HepG2 (cell line): ENCODE data around the gene LIMCH1. TPM values are rescaled to one million over a fixed set of nuclear protein-coding genes. Genes with fewer than 3 reads are reported as not detected.

Experiments used
- ATAC-seq: fragments of 200-7000 bp; cut with Tn5 transposase; 3 replicates; pipeline ENCODE4 v1.9.1; 2020; ENCODE audit warnings: mild to moderate bottlenecking, moderate library complexity
- BruUV-seq: library from RNA; stranded (reverse); fragments of 400-500 nt; replicated peaks from 2 replicates; lab custom pipeline; 2021; lab: Mats Ljungman, UMichigan
- CTCF ChIA-PET: fragments of 300-600 bp; formaldehyde crosslinking; extraction: SDS; loops from one replicate; lab custom pipeline; 2021; ENCODE audit warnings: low total read pairs, inconsistent platforms, low intra/inter-chr PET ratio; lab: Yijun Ruan, JAX
- POLR2A ChIA-PET: fragments of 350-600 bp; sonication (Branson Sonifier 250); formaldehyde crosslinking; loops from one replicate; lab custom pipeline; 2020; ENCODE audit warnings: antibody characterized with exemption, inconsistent platforms; lab: Yijun Ruan, JAX
- DNase-seq: peaks from one replicate; pipeline ENCODE4 v3.0.0-alpha.2; 2015; ENCODE audit warnings: low spot score
- FAIRE-seq: peaks from 3 replicates; lab custom pipeline; 2011; peaks lifted over from hg19 to GRCh38; lab: Jason Lieb, UNC
- H2AFZ ChIP-seq: one replicate; pipeline ENCODE4 v1.6.1; 2011; ENCODE audit warnings: low read length, inconsistent platforms
- H3K27ac ChIP-seq: fragments of 300-600 bp; 3 replicates; pipeline ENCODE4 v1.8.0; 2011; ENCODE audit warnings: mixed run types, mild to moderate bottlenecking, mixed read lengths, low read length, inconsistent platforms; ENCODE audit not compliant: insufficient read depth; ENCODE audit errors: extremely low read length
- H3K27me3 ChIP-seq, 2 experiments: fragments of 200-600 bp in 1 of 2; 2 replicates in 1 of 2; 3 replicates in 1 of 2; pipeline versions ENCODE4 v1.6.0 to v1.8.0; 2011; ENCODE audit warnings: low read length in 2 of 2, mild to moderate bottlenecking in 2 of 2, moderate library complexity in 2 of 2, inconsistent platforms in 1 of 2; ENCODE audit not compliant: insufficient read depth in 2 of 2, control insufficient read depth in 1 of 2
- H3K36me3 ChIP-seq, 2 experiments: fragments of 200-600 bp in 1 of 2; replicated peaks in 1 of 2; 2 replicates in 1 of 2; 3 replicates in 1 of 2; pipeline versions ENCODE4 v1.5.1 to v1.8.0; 2011; ENCODE audit warnings: low read length in 2 of 2, inconsistent platforms in 1 of 2; ENCODE audit not compliant: insufficient read depth in 2 of 2, control insufficient read depth in 1 of 2
- H3K4me1 ChIP-seq: 2 replicates; pipeline ENCODE4 v1.5.1; 2012; ENCODE audit warnings: low read length, inconsistent platforms; ENCODE audit not compliant: insufficient read depth
- H3K4me2 ChIP-seq: 2 replicates; pipeline ENCODE4 v1.6.0; 2011; ENCODE audit warnings: low read depth, low read length, inconsistent platforms
- H3K4me3 ChIP-seq, 3 experiments: fragments of 200-600 bp in 1 of 3; sonication (generic), shearing (Covaris generic) in 1 of 3; replicated peaks in 1 of 3; 2 replicates each; pipeline ENCODE4 v1.5.1; 2011 to 2016; ENCODE audit warnings: low read length in 3 of 3, inconsistent platforms in 2 of 3, low read depth in 2 of 3, mild to moderate bottlenecking in 2 of 3, control low read depth in 1 of 3, mixed read lengths in 1 of 3; ENCODE audit not compliant: insufficient read depth in 1 of 3
- H3K79me2 ChIP-seq: one replicate; pipeline ENCODE4 v1.6.1; 2011; ENCODE audit warnings: low read length, inconsistent platforms; ENCODE audit not compliant: insufficient read depth
- H3K9ac ChIP-seq: 2 replicates; pipeline ENCODE4 v1.6.0; 2011; ENCODE audit warnings: mild to moderate bottlenecking, low read depth, low read length, inconsistent platforms; ENCODE audit not compliant: insufficient read depth
- H3K9me3 ChIP-seq: 2 replicates; pipeline ENCODE4 v1.5.1; 2012; ENCODE audit warnings: mild to moderate bottlenecking, low read length
- H4K20me1 ChIP-seq: 2 replicates; pipeline ENCODE4 v1.6.0; 2011; ENCODE audit warnings: inconsistent platforms, mild to moderate bottlenecking, low read length, moderate library complexity; ENCODE audit not compliant: insufficient read depth
- CHD2 ChIP-seq: IDR thresholded peaks from 2 replicates; pipeline ENCODE4 v1.6.1; 2011; ENCODE audit warnings: low read depth, low read length, improper control_type of control experiment
- ETV6 ChIP-seq: sonication (generic); formaldehyde crosslinking; conservative IDR thresholded peaks from 2 replicates; pipeline ENCODE4 v1.4.0; 2020; ENCODE audit warnings: missing genetic modification reagents
- HCFC1 ChIP-seq: fragments of 150-350 bp; IDR thresholded peaks from 2 replicates; pipeline ENCODE4 v1.6.1; 2014; ENCODE audit warnings: low read depth, low read length
- RERE ChIP-seq: IDR thresholded peaks from 2 replicates; pipeline ENCODE4 v1.6.1; 2016; ENCODE audit warnings: low read depth, missing genetic modification reagents, missing compliant biosample characterization
- SALL1 ChIP-seq: sonication (generic); formaldehyde crosslinking; IDR thresholded peaks from 2 replicates; pipeline ENCODE4 v1.8.0; 2022; ENCODE audit warnings: mild to moderate bottlenecking, missing genetic modification reagents
- TAF1 ChIP-seq: sonication (generic); formaldehyde crosslinking; IDR thresholded peaks from 2 replicates; pipeline ENCODE4 v1.4.0; 2020; ENCODE audit warnings: missing genetic modification reagents
- ZBTB1 ChIP-seq: sonication (generic); formaldehyde crosslinking; IDR thresholded peaks from 2 replicates; pipeline ENCODE4 v1.4.0; 2020; ENCODE audit warnings: missing genetic modification reagents, borderline replicate concordance
- ZFP36 ChIP-seq: fragments of 150-350 bp; IDR thresholded peaks from 2 replicates; pipeline ENCODE4 v1.6.1; 2018; ENCODE audit warnings: borderline replicate concordance, low read length, low read depth; ENCODE audit not compliant: partially characterized antibody
- ZNF343 ChIP-seq: sonication (generic); formaldehyde crosslinking; IDR thresholded peaks from 2 replicates; pipeline ENCODE4 v1.4.0; 2020; ENCODE audit warnings: mild to moderate bottlenecking, missing genetic modification reagents
- ZNF761 ChIP-seq: sonication (generic); formaldehyde crosslinking; conservative IDR thresholded peaks from 2 replicates; pipeline ENCODE4 v1.4.0; 2020; ENCODE audit warnings: mild to moderate bottlenecking, missing genetic modification reagents
- ZSCAN9 ChIP-seq: IDR thresholded peaks from 2 replicates; pipeline ENCODE4 v1.6.1; 2016; ENCODE audit warnings: borderline replicate concordance
- WGBS: methylation state at CpG from one replicate; pipeline ENCODE4 v1.1.6; 2017; ENCODE audit warnings: low lambda C conversion rate; 5-methylcytosine and 5-hydroxymethylcytosine counted together
- in situ Hi-C: cut with HindIII; loops from 2 replicates; pipeline ENCODE4 v1.10.0; 2017; ENCODE audit warnings: low pct_unique_long_range_greater_than_20kb; ENCODE audit not compliant: extremely low pct_ligation_motif_present
- intact Hi-C: fragments of 100-400 bp; cut with micrococcal nuclease; formaldehyde crosslinking; loops from one replicate; pipeline ENCODE4 v1.10.0; 2022; ENCODE audit not compliant: unreplicated experiment
- polyA plus RNA-seq, 8 experiments: library from polyadenylated mRNA; depleted of rRNA in 3 of 8; stranded (reverse) in 7 of 8; unstranded in 1 of 8; fragments of >200 nt; fragmentation: Illumina TruSeq in 4 of 8; extraction: Trizol in 4 of 8; gene quantifications; 2 replicates each; pipeline versions ENCODE4 v1.2.1 to v1.2.3, GENCODE V29; 2011 to 2016; ENCODE audit warnings: low read depth in 4 of 8, missing spikeins in 1 of 8, mixed read lengths in 1 of 8; ENCODE audit not compliant: insufficient read depth in 1 of 8
- total RNA-seq, 5 experiments: library from RNA; depleted of rRNA; stranded (reverse); fragments of >200 nt; fragmentation: Illumina TruSeq; extraction: Trizol; gene quantifications; 2 replicates each; pipeline ENCODE4 v1.2.3, GENCODE V29; 2016; ENCODE audit warnings: low read depth in 1 of 5
- TF ChIP-seq, protein P1 (sequence below): sonication (generic); formaldehyde crosslinking; IDR thresholded peaks from 2 replicates; pipeline ENCODE4; 2020; ENCODE audit warnings: missing genetic modification reagents, mild to moderate bottlenecking, borderline replicate concordance

LIMCH1 gene
- total and polyA plus RNA-seq, 2 of the 13 experiments (the other 11 are each of a cell fraction or from before 2014, with no cell fraction given) = 0.04 TPM; not detected in 1

DNA sequence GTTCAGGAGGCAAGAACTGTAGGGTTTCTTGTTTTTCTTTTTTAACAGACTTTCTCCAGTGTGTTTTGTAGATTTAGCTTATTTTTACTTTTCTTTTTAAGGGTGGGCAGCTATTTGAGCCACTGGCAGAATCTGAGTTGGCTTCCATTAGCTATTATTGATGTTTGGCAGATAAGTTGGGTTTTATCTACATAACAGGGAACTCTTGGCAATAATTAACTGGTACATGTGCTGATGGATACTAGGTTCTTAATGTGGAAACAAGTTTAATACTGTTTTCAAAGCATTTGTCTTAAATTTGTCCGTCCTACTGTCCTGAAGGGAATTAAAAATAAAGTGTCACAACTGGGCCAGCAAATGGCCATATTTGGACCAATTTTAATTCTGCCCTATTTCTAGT lies 130.1 kb downstream of the LIMCH1 start:
- Histone ChIP-seq H3K4me2 (no peak overlapping the region), H3K79me2 (no peaks in the 10 kb centered on the region), H3K4me1 (no peaks in the 10 kb centered on the region), H2AFZ (no peak overlapping the region), H4K20me1 (no peaks in the 10 kb centered on the region), H3K4me3 (no peak overlapping the region), H3K36me3 (no peaks in the 10 kb centered on the region)
- no peak for ATAC-seq
- POLR2A ChIA-PET = no interaction called here
- WGBS = 0% methylated on average over 1 of the region's 1 CpG
- in situ Hi-C loops (no loop called here), intact Hi-C loops (no loop called here)
- no peak for FAIRE-seq
- no peak for DNase-seq
- TF ChIP-seq ZBTB1 = no peak
- TF ChIP-seq, all 625 proteins: peak for 0
- no TSS peak for BruUV-seq
- H3K27ac ChIP-seq = no peak overlapping the region
- no peak overlapping the region for H3K9ac ChIP-seq
- CTCF ChIA-PET = no interaction called here
- no peaks in the 10 kb centered on the region for H3K9me3 ChIP-seq
- H3K27me3 ChIP-seq = no peaks in the 10 kb centered on the region

DNA sequence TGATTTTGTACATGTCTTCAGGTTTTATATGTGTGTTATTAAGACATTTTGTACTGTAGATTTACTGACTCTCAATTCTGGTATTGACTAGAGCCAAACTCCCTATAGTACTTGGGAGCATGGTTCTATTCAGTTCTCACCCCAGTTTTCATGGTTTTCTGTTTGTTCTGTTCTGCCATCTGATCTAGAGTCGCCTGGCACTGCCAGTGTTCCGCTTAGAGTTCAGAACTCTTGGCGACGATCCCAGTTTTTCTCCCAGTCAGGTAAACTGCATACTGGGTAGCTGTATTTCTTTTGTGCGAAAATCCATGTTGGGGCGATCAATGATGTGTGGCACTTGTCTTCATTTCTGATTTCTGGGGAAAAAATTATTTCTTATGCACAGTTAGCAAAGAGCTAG lies 132.6 kb downstream of the LIMCH1 start:
- Histone ChIP-seq H3K4me3 (no peak overlapping the region), H2AFZ (no peak overlapping the region), H3K4me1 (no peaks in the 10 kb centered on the region), H3K27me3 (no peaks in the 10 kb centered on the region; a peak in 1 of 5 replicates), H3K36me3 (no peaks in the 10 kb centered on the region), H3K4me2 (no peak overlapping the region), H3K79me2 (no peaks in the 10 kb centered on the region), H4K20me1 (no peaks in the 10 kb centered on the region), H3K9ac (no peak overlapping the region), H3K27ac (no peak overlapping the region), H3K9me3 (no peaks in the 10 kb centered on the region)
- no TSS peak for BruUV-seq
- in situ Hi-C loops (no loop called here), intact Hi-C loops (no loop called here)
- POLR2A ChIA-PET = no interaction called here
- no peak for ATAC-seq
- no peak for DNase-seq
- WGBS = 45% methylated on average over 6 of the region's 6 CpGs
- CTCF ChIA-PET = no interaction called here
- no peak for FAIRE-seq
- TF ChIP-seq ETV6 (CRISPR knock-in tag) = no peak
- TF ChIP-seq SALL1 (CRISPR knock-in tag) = no peak
- TF ChIP-seq CHD2 = no peak
- no peak for TF ChIP-seq TAF1 (CRISPR knock-in tag)
- no peak for TF ChIP-seq ZNF761 (CRISPR knock-in tag)
- TF ChIP-seq ZSCAN9 (CRISPR knock-in tag) = no peak
- TF ChIP-seq, protein P1, sequence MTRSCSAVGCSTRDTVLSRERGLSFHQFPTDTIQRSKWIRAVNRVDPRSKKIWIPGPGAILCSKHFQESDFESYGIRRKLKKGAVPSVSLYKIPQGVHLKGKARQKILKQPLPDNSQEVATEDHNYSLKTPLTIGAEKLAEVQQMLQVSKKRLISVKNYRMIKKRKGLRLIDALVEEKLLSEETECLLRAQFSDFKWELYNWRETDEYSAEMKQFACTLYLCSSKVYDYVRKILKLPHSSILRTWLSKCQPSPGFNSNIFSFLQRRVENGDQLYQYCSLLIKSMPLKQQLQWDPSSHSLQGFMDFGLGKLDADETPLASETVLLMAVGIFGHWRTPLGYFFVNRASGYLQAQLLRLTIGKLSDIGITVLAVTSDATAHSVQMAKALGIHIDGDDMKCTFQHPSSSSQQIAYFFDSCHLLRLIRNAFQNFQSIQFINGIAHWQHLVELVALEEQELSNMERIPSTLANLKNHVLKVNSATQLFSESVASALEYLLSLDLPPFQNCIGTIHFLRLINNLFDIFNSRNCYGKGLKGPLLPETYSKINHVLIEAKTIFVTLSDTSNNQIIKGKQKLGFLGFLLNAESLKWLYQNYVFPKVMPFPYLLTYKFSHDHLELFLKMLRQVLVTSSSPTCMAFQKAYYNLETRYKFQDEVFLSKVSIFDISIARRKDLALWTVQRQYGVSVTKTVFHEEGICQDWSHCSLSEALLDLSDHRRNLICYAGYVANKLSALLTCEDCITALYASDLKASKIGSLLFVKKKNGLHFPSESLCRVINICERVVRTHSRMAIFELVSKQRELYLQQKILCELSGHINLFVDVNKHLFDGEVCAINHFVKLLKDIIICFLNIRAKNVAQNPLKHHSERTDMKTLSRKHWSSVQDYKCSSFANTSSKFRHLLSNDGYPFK (CRISPR knock-in tag) = no peak
- TF ChIP-seq HCFC1 = no peak
- TF ChIP-seq RERE (CRISPR knock-in tag) = no peak
- no peak for TF ChIP-seq ZNF343 (CRISPR knock-in tag)
- TF ChIP-seq ZFP36 = no peak
